Measurements from ENCODE around the gene MCFD2.

DNA sequence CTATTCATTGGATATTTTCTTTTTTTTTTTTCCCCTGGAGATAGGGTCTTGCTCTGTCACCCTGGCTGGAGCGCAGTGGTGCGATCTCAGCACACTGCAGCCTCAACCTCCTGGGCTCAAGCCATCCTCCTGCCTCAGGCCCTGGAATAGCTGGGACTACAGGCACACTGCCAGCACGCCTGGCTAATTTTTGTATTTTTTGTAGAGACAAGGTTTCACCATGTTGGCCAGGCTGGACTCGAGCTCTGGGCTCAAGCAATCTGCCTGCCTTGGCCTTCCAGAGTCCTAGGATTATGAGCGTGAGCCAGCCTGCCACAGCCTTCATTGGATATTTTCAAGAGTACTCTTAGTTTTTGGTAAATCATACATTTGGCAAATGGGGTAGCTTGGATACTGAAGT is 9.0 kb upstream of the MCFD2 start:
- TF ChIP-seq, protein P1, sequence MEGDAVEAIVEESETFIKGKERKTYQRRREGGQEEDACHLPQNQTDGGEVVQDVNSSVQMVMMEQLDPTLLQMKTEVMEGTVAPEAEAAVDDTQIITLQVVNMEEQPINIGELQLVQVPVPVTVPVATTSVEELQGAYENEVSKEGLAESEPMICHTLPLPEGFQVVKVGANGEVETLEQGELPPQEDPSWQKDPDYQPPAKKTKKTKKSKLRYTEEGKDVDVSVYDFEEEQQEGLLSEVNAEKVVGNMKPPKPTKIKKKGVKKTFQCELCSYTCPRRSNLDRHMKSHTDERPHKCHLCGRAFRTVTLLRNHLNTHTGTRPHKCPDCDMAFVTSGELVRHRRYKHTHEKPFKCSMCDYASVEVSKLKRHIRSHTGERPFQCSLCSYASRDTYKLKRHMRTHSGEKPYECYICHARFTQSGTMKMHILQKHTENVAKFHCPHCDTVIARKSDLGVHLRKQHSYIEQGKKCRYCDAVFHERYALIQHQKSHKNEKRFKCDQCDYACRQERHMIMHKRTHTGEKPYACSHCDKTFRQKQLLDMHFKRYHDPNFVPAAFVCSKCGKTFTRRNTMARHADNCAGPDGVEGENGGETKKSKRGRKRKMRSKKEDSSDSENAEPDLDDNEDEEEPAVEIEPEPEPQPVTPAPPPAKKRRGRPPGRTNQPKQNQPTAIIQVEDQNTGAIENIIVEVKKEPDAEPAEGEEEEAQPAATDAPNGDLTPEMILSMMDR (IDR thresholded peaks at IDR 0.05): no peak
- no peak for TF ChIP-seq POLR2A (IDR thresholded peaks at IDR 0.05)

Data from heart left ventricle (tissue), 13 donors.